B cell (primary cell): ENCODE measurements around the gene EFHC2. TPM values are rescaled to one million over a fixed set of nuclear protein-coding genes. Genes with fewer than 3 reads are reported as not detected.

Source experiments
- ATAC-seq: fragments of 200-7000 bp; cut with Tn5 transposase; one replicate; pipeline ENCODE4 v1.10.0; 2021; ENCODE audit warnings: low read depth, mild to moderate bottlenecking, moderate number of reproducible peaks, moderate library complexity
- CTCF ChIA-PET: fragments of 350-600 bp; sonication (Branson Sonifier 250); formaldehyde crosslinking; loops from one replicate; lab custom pipeline; 2021; ENCODE audit warnings: antibody characterized with exemption, inconsistent platforms; lab: Charles Lee
- POLR2A ChIA-PET: fragments of 350-600 bp; sonication (Branson Sonifier 250); formaldehyde crosslinking; loops from one replicate; lab custom pipeline; 2021; ENCODE audit warnings: antibody characterized with exemption; lab: Charles Lee
- DNase-seq: peaks from one replicate; pipeline ENCODE4 v3.0.0; 2013
- H2AFZ ChIP-seq: 2 replicates; pipeline ENCODE4 v1.6.1; 2012; ENCODE audit warnings: mild to moderate bottlenecking, low read depth, low read length; ENCODE audit not compliant: insufficient read depth, poor library complexity, severe bottlenecking
- H3K27ac ChIP-seq, 2 donors: 1 replicate in 1 of 2; 2 replicates in 1 of 2; pipeline ENCODE4 v1.5.1; 2012 to 2013; ENCODE audit warnings: low read length in 2 of 2, mild to moderate bottlenecking in 2 of 2, moderate library complexity in 1 of 2
- H3K27me3 ChIP-seq, 4 experiments: fragments of 200-600 bp in 1 of 4; sonication (generic) in 1 of 4; replicated peaks in 1 of 4; 1 replicate in 2 of 4; 2 replicates in 2 of 4; pipeline versions ENCODE4 v1.6.1 to v1.7.0; 2013 to 2016; ENCODE audit warnings: low read length in 3 of 4, mild to moderate bottlenecking in 2 of 4, mixed read lengths in 1 of 4, moderate library complexity in 1 of 4; ENCODE audit not compliant: insufficient read depth in 4 of 4, control insufficient read depth in 3 of 4; ENCODE audit errors: control extremely low read depth in 1 of 4
- H3K36me3 ChIP-seq, 2 experiments: replicated peaks in 1 of 2; 1 replicate in 1 of 2; 2 replicates in 1 of 2; pipeline versions ENCODE4 v1.6.1 to v1.7.1; 2013; ENCODE audit warnings: low read length in 1 of 2; ENCODE audit not compliant: insufficient read depth in 2 of 2, control insufficient read depth in 1 of 2; ENCODE audit errors: control extremely low read depth in 1 of 2, extremely low read depth in 1 of 2
- H3K4me1 ChIP-seq, 2 donors: fragments of 200-600 bp in 1 of 2; sonication (generic) in 1 of 2; 1 replicate in 1 of 2; 2 replicates in 1 of 2; pipeline versions ENCODE4 v1.5.1 to v1.6.1; 2013 to 2017; ENCODE audit warnings: low read length in 2 of 2; ENCODE audit not compliant: control insufficient read depth in 2 of 2, insufficient read depth in 2 of 2
- H3K4me2 ChIP-seq: replicated peaks from 2 replicates; pipeline ENCODE3; 2012; ENCODE audit warnings: mild to moderate bottlenecking, low read depth, low read length; ENCODE audit not compliant: poor library complexity, severe bottlenecking
- H3K4me3 ChIP-seq, 5 experiments: fragments of 200-600 bp in 1 of 5; sonication (generic) in 1 of 5; 1 replicate in 3 of 5; 2 replicates in 2 of 5; pipeline versions ENCODE4 v1.5.1 to v1.7.0; 2011 to 2016; ENCODE audit warnings: low read length in 4 of 5, mild to moderate bottlenecking in 4 of 5, low read depth in 2 of 5, control low read depth in 1 of 5, moderate library complexity in 1 of 5; ENCODE audit not compliant: insufficient read depth in 1 of 5; ENCODE audit errors: control extremely low read depth in 1 of 5, extremely low read depth in 1 of 5
- H3K79me2 ChIP-seq: fragments of 200-600 bp; sonication (generic); one replicate; pipeline ENCODE4 v1.6.0; 2016; ENCODE audit warnings: low read length; ENCODE audit not compliant: control insufficient read depth, insufficient read depth
- H3K9ac ChIP-seq: fragments of 200-600 bp; sonication (generic); 2 replicates; pipeline ENCODE4 v1.6.1; 2017; ENCODE audit warnings: mild to moderate bottlenecking, low read length, moderate library complexity
- H3K9me3 ChIP-seq, 3 donors: one replicate each; pipeline versions ENCODE4 v1.6.1 to v1.7.1; 2013; ENCODE audit warnings: low read length in 2 of 3; ENCODE audit not compliant: control insufficient read depth in 2 of 3, insufficient read depth in 1 of 3; ENCODE audit errors: control extremely low read depth in 1 of 3
- H4K20me1 ChIP-seq: 2 replicates; pipeline ENCODE4 v1.6.0; 2012; ENCODE audit warnings: mild to moderate bottlenecking, low read length; ENCODE audit not compliant: insufficient read depth, control insufficient read depth, poor library complexity, severe bottlenecking
- H3K27ac Mint-ChIP-seq: one replicate; pipeline ENCODE4 v1.8.0; 2021; ENCODE audit warnings: mixed read lengths
- H3K27me3 Mint-ChIP-seq: one replicate; pipeline ENCODE4 v1.8.0; 2021; ENCODE audit warnings: mixed read lengths
- H3K4me1 Mint-ChIP-seq: one replicate; pipeline ENCODE4 v1.8.0; 2021; ENCODE audit warnings: mixed read lengths
- H3K4me3 Mint-ChIP-seq: one replicate; pipeline ENCODE4 v1.8.0; 2021; ENCODE audit warnings: mixed read lengths
- H3K9me3 Mint-ChIP-seq: one replicate; pipeline ENCODE4 v1.8.0; 2022; ENCODE audit warnings: mixed read lengths; ENCODE audit not compliant: insufficient read depth
- EZH2 ChIP-seq: IDR thresholded peaks from 2 replicates; pipeline ENCODE4 v1.6.1; 2012; ENCODE audit warnings: borderline replicate concordance, low read depth, mild to moderate bottlenecking, moderate library complexity, low read length; ENCODE audit not compliant: insufficient read depth, poor library complexity, severe bottlenecking
- WGBS: methylation state at CpG from one replicate; pipeline ENCODE4 v1.1.5; 2013; ENCODE audit warnings: missing lambda C conversion rate; ENCODE audit not compliant: insufficient coverage; 5-methylcytosine and 5-hydroxymethylcytosine counted together
- intact Hi-C: fragments of 100-400 bp; cut with micrococcal nuclease; formaldehyde crosslinking; loops from one replicate; pipeline ENCODE4 v1.10.0; 2022
- polyA plus RNA-seq: library from polyadenylated mRNA; depleted of rRNA; stranded (reverse); fragments of >200 nt; gene quantifications from 2 replicates; pipeline ENCODE4 v1.2.3, GENCODE V29; 2012
- total RNA-seq, 2 donors: library from RNA; stranded (reverse); fragments of 120-200 nt in 1 of 2; gene quantifications; 1 replicate in 1 of 2; 2 replicates in 1 of 2; pipeline versions ENCODE4 v1.2.3 to v1.2.4, GENCODE V29; 2013 to 2022
- TF ChIP-seq, protein P1 (sequence below): fragments of 200-600 bp; IDR thresholded peaks from one replicate; pipeline ENCODE4 v1.8.0; 2022; ENCODE audit warnings: antibody characterized with exemption, mild to moderate bottlenecking

Gene EFHC2
- total and polyA plus RNA-seq, 2 donors (not counting 1 experiment from before 2014, with no cell fraction given) = 0.12 to 0.47 TPM

DNA sequence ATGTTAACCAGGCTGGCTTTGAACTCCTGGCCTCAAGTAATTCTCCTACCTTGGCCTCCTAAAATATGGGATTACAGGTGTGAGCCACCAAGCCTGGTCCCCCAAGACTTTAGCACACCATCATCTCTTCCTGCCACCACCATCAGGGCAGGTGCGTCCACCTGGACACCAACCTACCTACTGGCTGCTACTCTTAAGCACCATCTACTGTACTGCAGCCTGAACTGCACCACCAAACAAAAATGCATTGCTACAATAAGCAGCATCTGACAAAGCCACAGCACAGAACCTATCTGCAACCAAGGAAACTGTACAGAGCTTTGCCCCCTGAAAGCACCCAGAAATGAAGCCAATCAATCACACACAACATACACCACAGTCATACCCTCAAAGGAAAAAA, 139.7 kb downstream of the EFHC2 start:
- Mint-ChIP-seq H3K4me3 (no peak overlapping the region), H3K27me3 (peaks cover 11% of the 10 kb centered on the region), H3K4me1 (no peaks in the 10 kb centered on the region), H3K27ac (no peak overlapping the region), H3K9me3 (no peaks in the 10 kb centered on the region)
- no peaks in the 10 kb centered on the region for H3K9me3 ChIP-seq
- no peak overlapping the region for H3K4me2 ChIP-seq
- ChIA-PET CTCF (no interaction called here), POLR2A (no interaction called here)
- intact Hi-C loops = no loop called here
- ATAC-seq = no peak
- no peaks in the 10 kb centered on the region for H3K4me1 ChIP-seq
- H3K27me3 ChIP-seq = no peaks in the 10 kb centered on the region
- TF ChIP-seq EZH2 = no peak
- TF ChIP-seq, protein P1, sequence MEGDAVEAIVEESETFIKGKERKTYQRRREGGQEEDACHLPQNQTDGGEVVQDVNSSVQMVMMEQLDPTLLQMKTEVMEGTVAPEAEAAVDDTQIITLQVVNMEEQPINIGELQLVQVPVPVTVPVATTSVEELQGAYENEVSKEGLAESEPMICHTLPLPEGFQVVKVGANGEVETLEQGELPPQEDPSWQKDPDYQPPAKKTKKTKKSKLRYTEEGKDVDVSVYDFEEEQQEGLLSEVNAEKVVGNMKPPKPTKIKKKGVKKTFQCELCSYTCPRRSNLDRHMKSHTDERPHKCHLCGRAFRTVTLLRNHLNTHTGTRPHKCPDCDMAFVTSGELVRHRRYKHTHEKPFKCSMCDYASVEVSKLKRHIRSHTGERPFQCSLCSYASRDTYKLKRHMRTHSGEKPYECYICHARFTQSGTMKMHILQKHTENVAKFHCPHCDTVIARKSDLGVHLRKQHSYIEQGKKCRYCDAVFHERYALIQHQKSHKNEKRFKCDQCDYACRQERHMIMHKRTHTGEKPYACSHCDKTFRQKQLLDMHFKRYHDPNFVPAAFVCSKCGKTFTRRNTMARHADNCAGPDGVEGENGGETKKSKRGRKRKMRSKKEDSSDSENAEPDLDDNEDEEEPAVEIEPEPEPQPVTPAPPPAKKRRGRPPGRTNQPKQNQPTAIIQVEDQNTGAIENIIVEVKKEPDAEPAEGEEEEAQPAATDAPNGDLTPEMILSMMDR = no peak
- WGBS = 100% methylated on average over 1 of the region's 1 CpG
- DNase-seq = no peak
- H2AFZ ChIP-seq = no peak overlapping the region
- H3K79me2 ChIP-seq = no peaks in the 10 kb centered on the region
- H3K4me3 ChIP-seq = no peak overlapping the region
- no peaks in the 10 kb centered on the region for H4K20me1 ChIP-seq
- no peaks in the 10 kb centered on the region for H3K36me3 ChIP-seq
- no peak overlapping the region for H3K9ac ChIP-seq
- H3K27ac ChIP-seq = no peak overlapping the region

DNA sequence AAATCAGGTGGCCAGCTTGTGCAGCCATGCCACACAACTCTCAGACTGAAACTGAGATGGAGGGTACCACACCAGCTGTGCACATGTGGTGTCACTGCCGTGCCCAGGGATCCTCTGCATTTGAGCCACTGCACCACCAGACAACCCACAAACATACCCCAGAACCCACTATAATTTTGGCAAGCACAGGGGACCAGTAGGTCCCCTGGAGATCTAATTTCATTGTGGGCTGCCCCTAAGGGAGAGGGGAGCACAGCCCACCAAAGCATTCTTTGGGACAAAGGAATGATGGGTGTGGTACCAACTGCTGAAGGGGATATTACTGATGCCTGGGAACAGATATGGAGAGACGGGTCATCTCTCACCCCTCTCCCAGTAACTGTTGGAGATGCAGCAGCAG, 140.9 kb downstream of the EFHC2 start:
- H3K4me1 Mint-ChIP-seq = no peaks in the 10 kb centered on the region
- no CpG with 5 or more reads among the region's 2 CpGs for WGBS
- TF ChIP-seq, protein P1 = no peak
- no peak for TF ChIP-seq EZH2
- no peaks in the 10 kb centered on the region for H3K9me3 Mint-ChIP-seq
- H3K27ac Mint-ChIP-seq = no peak overlapping the region
- DNase-seq (no peak), ATAC-seq (no peak)
- intact Hi-C loops = no loop called here
- Histone ChIP-seq H3K4me1 (no peaks in the 10 kb centered on the region), H3K27me3 (no peaks in the 10 kb centered on the region), H3K36me3 (no peaks in the 10 kb centered on the region), H3K4me2 (no peak overlapping the region), H3K9me3 (no peaks in the 10 kb centered on the region), H3K79me2 (no peaks in the 10 kb centered on the region), H4K20me1 (no peaks in the 10 kb centered on the region), H2AFZ (no peak overlapping the region), H3K4me3 (no peak overlapping the region), H3K27ac (no peak overlapping the region), H3K9ac (no peak overlapping the region)
- H3K27me3 Mint-ChIP-seq = peaks cover 15% of the 10 kb centered on the region
- CTCF ChIA-PET = no interaction called here
- POLR2A ChIA-PET = no interaction called here
- H3K4me3 Mint-ChIP-seq = no peak overlapping the region
